HG03060 (cell line): ENCODE data around the gene KRT13.

Source experiments
- ATAC-seq: cut with Tn5 transposase; IDR thresholded peaks from one replicate; pipeline ENCODE4 v1.9.1; 2021; ENCODE audit warnings: low read depth, moderate number of reproducible peaks; ENCODE audit not compliant: unreplicated experiment

KRT13 gene

GRCh38 chr17:41500131-41500911 lies 5.1 kb downstream of the KRT13 start:
- ATAC-seq: no peak

DNA sequence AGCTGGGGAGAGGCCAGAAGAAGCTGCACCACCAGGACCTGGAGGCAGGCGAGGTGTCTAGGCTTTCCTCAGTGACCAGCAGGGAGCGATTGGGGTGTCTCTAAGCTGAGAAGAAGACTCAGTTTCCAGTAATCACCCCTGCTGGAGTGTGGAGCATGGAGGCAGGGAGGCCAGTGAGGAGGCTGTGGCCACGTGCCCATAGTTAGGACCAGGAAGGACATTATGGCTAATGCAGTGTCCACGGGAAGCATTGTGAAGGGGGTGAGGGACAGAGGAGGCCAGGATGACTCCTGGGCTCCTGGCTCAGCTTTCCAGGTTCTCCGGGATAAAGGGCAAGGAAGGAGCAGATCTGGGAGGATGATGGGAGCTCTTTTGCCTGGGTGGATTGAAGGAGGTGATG lies 5.7 kb downstream of the KRT13 start:
- no peak for ATAC-seq

DNA sequence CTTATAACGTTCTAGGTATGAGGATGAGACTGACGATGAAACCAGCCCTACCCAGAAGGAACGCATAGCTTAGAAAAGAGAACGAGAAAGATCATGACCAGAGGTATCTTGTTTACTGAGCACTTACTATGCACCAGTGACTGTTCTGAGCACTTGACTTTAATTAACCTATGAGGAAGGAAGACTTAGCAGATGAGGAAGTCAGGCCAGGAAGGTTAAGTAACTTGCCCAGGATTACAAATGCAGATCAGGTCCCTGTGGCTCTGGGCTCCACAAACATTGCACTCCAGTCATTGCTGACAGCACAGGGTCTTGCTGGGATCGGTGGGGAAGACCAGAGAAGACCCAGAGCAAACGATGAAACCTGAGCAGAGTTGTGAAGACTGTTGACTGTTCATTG lies 7.1 kb downstream of the KRT13 start:
- no peak for ATAC-seq

DNA sequence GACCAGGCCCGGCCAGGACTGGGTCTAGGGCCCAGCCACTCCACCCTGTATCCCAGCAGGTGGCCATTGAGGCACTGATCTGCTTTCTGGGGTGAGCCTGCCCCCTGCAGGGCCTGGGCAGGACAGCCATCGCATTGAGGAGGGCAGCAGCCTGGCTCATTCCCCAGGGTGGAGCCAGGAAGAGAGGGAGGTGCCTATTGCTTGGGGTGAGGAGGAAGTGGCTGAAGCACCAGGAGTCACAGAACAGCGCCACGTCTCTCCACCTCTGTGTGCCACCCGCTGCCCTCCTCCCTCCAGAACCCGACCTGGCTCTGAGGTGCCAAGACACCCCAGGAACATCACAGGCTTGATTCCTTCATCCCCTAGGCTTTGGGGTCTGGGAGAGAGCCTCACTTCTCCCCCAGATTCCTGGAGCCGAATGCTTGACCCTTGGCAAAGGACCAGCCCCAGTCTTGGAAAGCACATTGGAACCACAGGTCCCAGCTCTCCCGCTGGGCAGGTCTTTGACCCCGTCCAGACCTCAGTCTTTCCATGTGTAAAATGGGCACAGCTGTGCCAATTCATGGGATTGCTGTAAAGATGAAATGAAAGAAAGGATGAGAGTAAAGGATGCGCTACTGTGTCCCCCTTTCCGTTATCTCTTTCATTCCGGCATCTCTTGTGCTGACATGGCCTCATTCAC lies 8.5 kb downstream of the KRT13 start:
- ATAC-seq: no peak

- ATAC-seq: no peak
Observed at GRCh38 chr17:41494524-41494923, 10.9 kb downstream of the KRT13 start.

DNA sequence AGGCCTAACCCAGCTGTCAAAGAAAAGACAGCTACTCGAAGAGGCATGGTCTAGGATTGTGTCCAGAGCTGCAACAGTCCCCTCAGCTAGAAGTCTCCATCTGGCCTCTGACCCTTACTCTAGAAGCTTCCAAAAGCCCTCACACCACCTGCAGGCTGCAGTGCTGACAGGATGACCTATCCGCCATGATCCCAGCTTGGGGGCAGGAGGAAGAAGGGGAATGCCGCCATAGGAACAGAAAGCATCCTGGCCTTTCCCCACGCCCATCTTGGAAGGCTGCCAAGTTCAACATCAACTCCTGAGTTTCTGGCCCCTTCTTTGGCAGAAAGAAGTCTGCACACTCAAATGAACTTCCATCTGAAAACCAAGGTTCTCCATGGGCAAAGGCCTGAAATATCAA lies 12.6 kb downstream of the KRT13 start:
- ATAC-seq: no peak

GRCh38 chr17:41492351-41492750 lies 13.1 kb downstream of the KRT13 start:
- no peak for ATAC-seq

DNA sequence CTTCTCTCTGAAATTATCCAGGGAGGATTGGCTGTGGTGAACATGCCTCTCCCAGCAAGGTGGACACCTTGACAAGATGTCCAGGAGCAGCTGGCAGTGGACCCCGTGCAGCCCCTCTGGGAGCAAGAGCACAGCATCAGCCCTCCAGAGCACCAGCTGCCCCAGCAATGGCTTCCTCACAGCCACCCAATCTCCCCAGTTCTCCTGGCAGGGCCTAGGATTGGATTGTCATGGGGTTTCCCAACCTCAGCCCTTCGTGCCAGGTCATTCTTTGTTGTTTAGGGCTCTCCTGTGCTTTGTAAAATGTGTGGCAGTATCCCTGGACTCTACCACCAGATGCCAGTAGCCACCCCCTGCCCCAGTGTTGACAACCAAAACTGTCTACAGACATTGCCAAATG lies 13.9 kb downstream of the KRT13 start:
- ATAC-seq: no peak

GRCh38 chr17:41490000-41490990 lies 15.1 kb downstream of the KRT13 start:
- no peak for ATAC-seq

DNA sequence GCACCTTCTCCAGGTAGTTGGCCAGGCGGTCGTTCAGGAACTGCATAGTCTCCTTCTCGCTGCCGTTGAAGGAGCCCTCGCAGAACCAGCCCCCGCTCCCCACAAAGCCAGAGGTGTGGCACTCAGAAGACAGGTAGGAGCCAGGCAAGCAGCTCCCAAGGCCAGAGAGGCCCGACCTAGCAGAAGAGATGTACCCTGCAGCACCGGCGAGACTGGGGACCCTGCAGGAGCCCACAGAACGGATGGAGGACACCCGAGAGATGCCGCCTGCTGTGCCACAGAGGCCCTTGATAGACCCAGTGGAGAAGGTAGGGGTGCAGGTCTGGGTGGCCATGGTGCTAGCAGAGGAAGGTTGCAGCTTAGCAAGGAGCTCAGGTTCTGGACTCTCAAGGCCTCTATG lies 15.9 kb downstream of the KRT13 start, which contains the start of gene KRT36:
TSS of gene KRT36 (minus strand) at position 380 of the 400 bp plus-strand sequence. CDS start at position 334, 46 bp downstream.
- ATAC-seq: no peak

- ATAC-seq: no peak
Observed at GRCh38 chr17:41486809-41487530, 18.4 kb downstream of the KRT13 start.

- no peak for ATAC-seq
Observed at GRCh38 chr17:41486316-41486715, 19.1 kb downstream of the KRT13 start.

- ATAC-seq: no peak
Observed at GRCh38 chr17:41484920-41485904, 20.2 kb downstream of the KRT13 start.

DNA sequence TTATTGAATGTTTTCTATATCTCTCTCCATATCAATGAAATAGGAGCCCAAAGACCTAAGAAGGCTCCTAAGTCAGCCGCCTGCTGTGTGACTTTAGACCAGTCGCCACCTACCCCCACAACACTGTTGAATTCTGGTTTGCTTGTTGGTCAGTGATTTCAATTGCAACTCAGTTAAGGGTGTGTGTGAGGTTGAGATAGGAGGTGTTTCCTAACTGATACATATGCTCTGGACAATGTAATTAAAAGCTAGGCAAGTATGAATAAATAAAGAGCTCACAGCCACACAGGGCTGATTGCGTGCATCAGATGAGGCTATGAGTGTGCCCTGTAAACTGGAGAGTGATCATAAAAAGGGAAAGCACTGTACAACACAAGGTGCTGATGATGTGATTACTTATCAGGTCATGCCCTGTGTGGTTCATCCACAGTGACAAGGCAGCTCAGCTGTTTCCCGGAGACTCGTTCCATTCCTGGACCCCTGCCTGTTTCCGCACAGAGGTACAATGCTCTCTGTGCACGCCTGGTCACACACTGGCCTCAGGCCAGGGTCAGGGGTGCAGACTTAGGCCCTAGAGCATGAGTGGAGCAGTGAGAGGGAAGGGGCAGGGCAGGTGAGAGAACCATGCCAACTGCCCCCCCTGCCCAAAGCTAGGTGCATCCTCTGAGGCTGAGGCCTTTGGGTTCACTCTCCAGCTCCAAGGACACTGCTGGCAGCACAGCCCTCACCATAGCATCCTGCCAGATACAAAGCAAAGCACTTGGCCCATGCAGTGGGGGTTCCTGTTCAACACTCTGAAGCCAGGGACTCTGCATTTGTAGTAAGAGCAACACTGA lies 21.2 kb downstream of the KRT13 start:
- no peak for ATAC-seq

- no peak for ATAC-seq
Observed at GRCh38 chr17:41483531-41483930, 21.9 kb downstream of the KRT13 start.

- no peak for ATAC-seq
Observed at GRCh38 chr17:41481036-41481435, 24.4 kb downstream of the KRT13 start, which contains the start of gene KRT35. Gene KRT35, minus strand, starts transcription at chr17:41481151. Its CDS starts 54 bp downstream, at chr17:41481097.

GRCh38 chr17:41480581-41480980 lies 24.8 kb downstream of the KRT13 start:
- ATAC-seq: no peak

GRCh38 chr17:41480136-41480535 lies 25.3 kb downstream of the KRT13 start:
- no peak for ATAC-seq
